ENCODE measurements around the gene TNXB. TPM values are rescaled to one million over a fixed set of nuclear protein-coding genes. Genes with fewer than 3 reads are reported as not detected.
"Not testable (repeated sequence)": the region's sequence is repeated elsewhere in the genome, so short reads cannot be mapped to it uniquely, and the experiment has no call there.

Gene TNXB
- total RNA-seq, 2 donors from 2014 or later = 4.0 to 9.3 TPM

DNA sequence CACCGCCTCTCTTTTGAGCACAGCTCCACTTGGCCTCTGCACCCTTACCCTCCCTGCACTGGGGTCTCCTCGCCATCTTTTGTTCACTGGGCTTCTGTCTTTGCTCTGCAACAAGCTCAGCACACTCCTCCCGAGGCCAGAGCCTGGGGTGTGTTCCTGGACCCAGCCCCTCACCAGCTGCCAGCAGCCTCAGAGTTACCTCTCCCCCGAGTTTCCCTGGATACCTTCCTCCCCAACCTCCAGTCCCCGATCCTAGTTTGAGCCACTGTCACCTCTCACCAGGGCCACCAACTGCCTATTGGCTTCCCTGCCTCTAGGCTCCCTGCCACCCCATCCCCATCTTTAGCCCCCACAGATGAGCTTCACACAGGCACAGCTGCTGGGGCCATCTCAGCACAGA, 58.6 kb downstream of the TNXB start:
- 84 to 92% methylated on average over 2 to 5 of the region's 5 CpGs for WGBS, 2 experiments (ENCODE audit: insufficient coverage in 1 of 2, insufficient read length in 1 of 2)
- Mint-ChIP-seq H3K27me3 (ENCODE audit: insufficient read depth) (peaks cover 3% of the 10 kb centered on the region), H3K9me3 (no peaks in the 10 kb centered on the region), H3K4me3 (no peak overlapping the region), H3K27ac (no peak overlapping the region), H3K36me3 (ENCODE audit: low read depth) (no peaks in the 10 kb centered on the region), H3K4me1 (no peaks in the 10 kb centered on the region)
- Histone ChIP-seq H3K9ac (ENCODE audit: extremely low read depth, low read length, poor library complexity, severe bottlenecking) (no peak overlapping the region), H3K9me3 (ENCODE audit: control insufficient read depth, low read length) (no peaks in the 10 kb centered on the region), H3K36me3 (ENCODE audit: control insufficient read depth, insufficient read depth, low read length) (no peaks in the 10 kb centered on the region), H3K4me1 (ENCODE audit: control insufficient read depth, insufficient read depth, low read length) (no peaks in the 10 kb centered on the region), H3K27me3 (ENCODE audit: control insufficient read depth, insufficient read depth, low read length, poor library complexity, severe bottlenecking) (no peaks in the 10 kb centered on the region), H3K27ac (ENCODE audit: low read depth, low read length) (no peak overlapping the region), H3K4me3 (ENCODE audit: low read length) (no peak overlapping the region)
- TF ChIP-seq, protein P1, sequence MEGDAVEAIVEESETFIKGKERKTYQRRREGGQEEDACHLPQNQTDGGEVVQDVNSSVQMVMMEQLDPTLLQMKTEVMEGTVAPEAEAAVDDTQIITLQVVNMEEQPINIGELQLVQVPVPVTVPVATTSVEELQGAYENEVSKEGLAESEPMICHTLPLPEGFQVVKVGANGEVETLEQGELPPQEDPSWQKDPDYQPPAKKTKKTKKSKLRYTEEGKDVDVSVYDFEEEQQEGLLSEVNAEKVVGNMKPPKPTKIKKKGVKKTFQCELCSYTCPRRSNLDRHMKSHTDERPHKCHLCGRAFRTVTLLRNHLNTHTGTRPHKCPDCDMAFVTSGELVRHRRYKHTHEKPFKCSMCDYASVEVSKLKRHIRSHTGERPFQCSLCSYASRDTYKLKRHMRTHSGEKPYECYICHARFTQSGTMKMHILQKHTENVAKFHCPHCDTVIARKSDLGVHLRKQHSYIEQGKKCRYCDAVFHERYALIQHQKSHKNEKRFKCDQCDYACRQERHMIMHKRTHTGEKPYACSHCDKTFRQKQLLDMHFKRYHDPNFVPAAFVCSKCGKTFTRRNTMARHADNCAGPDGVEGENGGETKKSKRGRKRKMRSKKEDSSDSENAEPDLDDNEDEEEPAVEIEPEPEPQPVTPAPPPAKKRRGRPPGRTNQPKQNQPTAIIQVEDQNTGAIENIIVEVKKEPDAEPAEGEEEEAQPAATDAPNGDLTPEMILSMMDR (conservative IDR thresholded peaks at IDR 0.05) = no peak
- no peak for DNase-seq

DNA sequence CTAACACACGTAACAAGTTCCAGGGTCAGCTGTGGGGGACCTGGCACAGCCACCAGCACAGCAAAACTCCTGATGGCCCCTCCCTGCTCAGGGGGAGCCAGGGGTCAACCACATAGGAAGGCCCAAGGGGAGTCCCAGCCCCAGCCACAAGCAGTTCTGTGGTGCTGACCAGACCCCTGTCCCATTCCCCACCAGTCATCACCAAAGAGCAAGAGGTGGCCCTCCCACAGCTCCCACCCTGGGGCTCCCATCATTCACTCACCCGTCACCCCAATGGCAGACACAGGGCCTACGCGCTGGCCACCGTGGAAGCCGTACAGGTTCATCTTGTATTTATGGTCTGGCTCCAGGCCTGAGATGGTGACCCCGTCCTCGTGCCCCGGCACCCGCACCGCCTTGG, 59.4 kb downstream of the TNXB start:
- not testable (repeated sequence) for H3K9me3 Mint-ChIP-seq, H3K4me1 Mint-ChIP-seq, H3K27ac Mint-ChIP-seq

DNA sequence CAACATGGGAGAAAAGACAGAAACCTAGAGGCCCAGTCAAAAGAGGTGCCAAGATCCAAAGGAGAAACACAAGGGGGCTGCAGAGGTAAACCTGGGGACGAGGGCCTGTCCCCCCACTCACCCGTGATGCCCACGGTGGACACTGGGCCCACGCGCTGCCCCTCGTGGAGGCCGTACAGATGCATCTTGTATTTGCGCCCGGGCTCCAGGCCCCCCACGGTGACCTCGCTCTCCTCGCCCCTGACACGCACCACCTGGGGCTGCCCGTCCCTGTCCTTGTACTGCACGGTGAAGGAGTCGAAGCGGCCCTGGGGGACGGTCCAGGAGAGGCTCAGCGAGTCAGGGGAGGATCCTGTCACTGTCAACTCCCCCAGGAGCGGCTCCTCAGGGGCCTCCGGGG, 60.0 kb downstream of the TNXB start:
- H3K4me3 ChIP-seq (ENCODE audit: low read length); H3K4me3 Mint-ChIP-seq; H3K9me3 Mint-ChIP-seq; H3K4me1 Mint-ChIP-seq; H3K27ac Mint-ChIP-seq; H3K27me3 Mint-ChIP-seq (ENCODE audit: insufficient read depth); H3K4me1 ChIP-seq (ENCODE audit: control insufficient read depth, insufficient read depth, low read length); H3K36me3 ChIP-seq (ENCODE audit: control insufficient read depth, insufficient read depth, low read length); H3K9me3 ChIP-seq (ENCODE audit: control insufficient read depth, low read length); H3K36me3 Mint-ChIP-seq (ENCODE audit: low read depth); H3K27ac ChIP-seq (ENCODE audit: low read depth, low read length); H3K9ac ChIP-seq (ENCODE audit: extremely low read depth, low read length, poor library complexity, severe bottlenecking); H3K27me3 ChIP-seq (ENCODE audit: control insufficient read depth, insufficient read depth, low read length, poor library complexity, severe bottlenecking); DNase-seq: not testable (repeated sequence)
- WGBS, 2 experiments (ENCODE audit: insufficient coverage in 1 of 2, insufficient read length in 1 of 2) = 89 to 100% methylated on average over 2 to 21 of the region's 21 CpGs

More for the DNA sequence above, 59.4 kb downstream of the TNXB start:
- not testable (repeated sequence) for DNase-seq; H3K27me3 Mint-ChIP-seq (ENCODE audit: insufficient read depth); H3K4me1 ChIP-seq (ENCODE audit: control insufficient read depth, insufficient read depth, low read length); H3K9me3 ChIP-seq (ENCODE audit: control insufficient read depth, low read length); H3K9ac ChIP-seq (ENCODE audit: extremely low read depth, low read length, poor library complexity, severe bottlenecking); H3K4me3 Mint-ChIP-seq; H3K36me3 Mint-ChIP-seq (ENCODE audit: low read depth); H3K27me3 ChIP-seq (ENCODE audit: control insufficient read depth, insufficient read depth, low read length, poor library complexity, severe bottlenecking); H3K4me3 ChIP-seq (ENCODE audit: low read length); H3K36me3 ChIP-seq (ENCODE audit: control insufficient read depth, insufficient read depth, low read length); H3K27ac ChIP-seq (ENCODE audit: low read depth, low read length)
- 89 to 98% methylated on average over 1 to 6 of the region's 11 CpGs for WGBS, 2 experiments (ENCODE audit: insufficient coverage in 1 of 2, insufficient read length in 1 of 2)

DNA sequence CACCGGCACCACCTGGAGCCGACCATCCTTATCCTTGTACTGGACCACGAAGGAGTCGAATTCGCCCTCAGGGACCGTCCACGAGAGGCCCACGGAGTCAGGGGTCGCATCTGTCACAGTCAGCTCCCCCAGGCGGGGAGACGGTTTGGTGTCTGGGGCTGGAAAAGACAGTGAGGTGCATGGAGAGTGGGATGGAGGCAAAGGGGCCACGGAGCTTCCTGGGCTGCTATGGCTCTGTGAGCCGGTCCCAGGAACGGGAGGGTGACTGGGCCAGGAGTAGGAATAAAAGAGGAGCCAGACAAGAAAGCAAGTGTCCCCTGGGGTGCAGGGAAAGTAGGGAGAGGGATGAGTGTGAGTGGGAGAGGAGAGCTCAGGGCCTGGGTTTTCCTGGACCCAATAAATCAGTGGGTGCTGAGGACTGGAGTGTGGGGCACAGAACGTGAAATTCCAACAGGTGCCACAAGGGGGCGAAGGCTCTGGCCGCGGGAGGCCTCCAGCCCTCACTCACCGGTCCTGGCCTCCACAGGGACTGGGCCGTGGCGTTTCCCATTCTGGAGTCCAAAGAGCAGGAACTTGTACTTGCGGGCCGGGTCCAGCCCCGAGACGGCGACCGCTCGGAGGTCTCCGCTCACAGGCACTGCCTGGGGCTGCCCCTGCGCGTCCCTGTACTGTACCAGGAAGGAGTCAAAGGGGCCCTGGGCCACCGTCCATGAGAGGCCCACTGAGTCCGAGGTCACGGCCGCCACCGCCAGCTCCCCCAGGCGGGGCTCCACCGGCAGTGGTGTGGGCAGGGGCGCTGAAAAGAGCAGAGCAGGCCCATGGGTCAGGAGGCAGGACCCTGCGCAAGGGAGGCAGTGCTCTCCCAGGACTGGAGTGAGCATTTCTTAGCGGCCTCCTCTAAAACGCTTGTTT, 61.0 kb downstream of the TNXB start:
- Mint-ChIP-seq H3K27ac (no peak overlapping the region), H3K4me1 (no peaks in the 10 kb centered on the region), H3K36me3 (ENCODE audit: low read depth) (no peaks in the 10 kb centered on the region), H3K27me3 (ENCODE audit: insufficient read depth) (no peaks in the 10 kb centered on the region), H3K4me3 (no peak overlapping the region), H3K9me3 (no peaks in the 10 kb centered on the region)
- Histone ChIP-seq H3K9ac (ENCODE audit: extremely low read depth, low read length, poor library complexity, severe bottlenecking) (no peak overlapping the region), H3K27me3 (ENCODE audit: control insufficient read depth, insufficient read depth, low read length, poor library complexity, severe bottlenecking) (no peaks in the 10 kb centered on the region), H3K4me1 (ENCODE audit: control insufficient read depth, insufficient read depth, low read length) (no peaks in the 10 kb centered on the region), H3K4me3 (ENCODE audit: low read length) (no peak overlapping the region), H3K9me3 (ENCODE audit: control insufficient read depth, low read length) (no peaks in the 10 kb centered on the region), H3K36me3 (ENCODE audit: control insufficient read depth, insufficient read depth, low read length) (no peaks in the 10 kb centered on the region), H3K27ac (ENCODE audit: low read depth, low read length) (no peak overlapping the region)
- peak; percentile 93 for DNase-seq
- TF ChIP-seq, protein P1 (conservative IDR thresholded peaks at IDR 0.05) = peak; percentile 90
- WGBS, 2 experiments (ENCODE audit: insufficient coverage in 1 of 2, insufficient read length in 1 of 2) = 74% methylated on average over 40 to 42 of the region's 42 CpGs

Measured in endodermal cell (in vitro differentiated cells).